Kidney (tissue), 14 donors: ENCODE data around the gene CD34. TPM values are rescaled to one million over a fixed set of nuclear protein-coding genes. Genes with fewer than 3 reads are reported as not detected.
A peak's percentile ranks its signal among the peaks of the same experiment; 100 is the strongest.

Experiments used
- DNase-seq, 5 donors: peaks; one replicate each; pipeline ENCODE4 v3.0.0-alpha.2; 2013 to 2020
- FAIRE-seq: peaks from 2 replicates; lab custom pipeline; 2012; peaks lifted over from hg19 to GRCh38; lab: Jason Lieb, UNC
- H3K27ac ChIP-seq, 2 donors: one replicate each; pipeline ENCODE4 v1.7.0; 2013; ENCODE audit warnings: low read depth in 2 of 2, low read length in 2 of 2, inconsistent platforms in 1 of 2
- H3K27me3 ChIP-seq: one replicate; pipeline ENCODE4 v1.7.1; 2013; ENCODE audit warnings: low read length, inconsistent platforms; ENCODE audit not compliant: control insufficient read depth, insufficient read depth
- H3K36me3 ChIP-seq, 3 donors: one replicate each; pipeline versions ENCODE4 v1.7.0 to v1.7.1; 2013; ENCODE audit warnings: low read length in 3 of 3, control low read depth in 1 of 3, inconsistent platforms in 1 of 3; ENCODE audit not compliant: insufficient read depth in 3 of 3, control insufficient read depth in 2 of 3
- H3K4me1 ChIP-seq, 3 donors: one replicate each; pipeline versions ENCODE4 v1.7.0 to v1.7.1; 2013; ENCODE audit warnings: low read length in 3 of 3, inconsistent platforms in 1 of 3, low read depth in 1 of 3; ENCODE audit not compliant: control insufficient read depth in 2 of 3, insufficient read depth in 2 of 3
- H3K4me3 ChIP-seq, 3 donors: one replicate each; pipeline versions ENCODE4 v1.7.0 to v1.8.1; 2013; ENCODE audit warnings: low read length in 3 of 3, control low read depth in 1 of 3, inconsistent platforms in 1 of 3
- H3K9ac ChIP-seq, 3 donors: one replicate each; pipeline versions ENCODE4 v1.7.0 to v1.7.1; 2013; ENCODE audit warnings: low read length in 3 of 3, control low read depth in 1 of 3, inconsistent platforms in 1 of 3
- H3K9me3 ChIP-seq, 3 donors: one replicate each; pipeline versions ENCODE4 v1.7.0 to v1.7.1; 2013; ENCODE audit warnings: low read length in 3 of 3, control low read depth in 1 of 3, inconsistent platforms in 1 of 3; ENCODE audit not compliant: control insufficient read depth in 2 of 3, insufficient read depth in 1 of 3
- intact Hi-C: fragments of 100-400 bp; cut with DNase I; formaldehyde crosslinking; loops from one replicate; pipeline ENCODE4 v1.11.1; 2022
- polyA plus RNA-seq: library from polyadenylated mRNA; stranded (reverse); fragments of 350-450 nt; fragmentation: Illumina TruSeq; extraction: RNeasy Lipid Tissue Mini Kit (QIAGEN cat#74804); gene quantifications from one replicate; pipeline ENCODE4 v1.2.3, GENCODE V29; 2014; ENCODE audit warnings: low read depth, low replicate concordance; ENCODE audit not compliant: insufficient read depth
- total RNA-seq: library from RNA; stranded (reverse); fragmentation: NEBNext Ultra II Directional; extraction: Animal tissue kit (Norgen Biotek cat#: 25700); gene quantifications from one replicate; pipeline ENCODE4 v1.2.1, GENCODE V29; 2021
- TF ChIP-seq, protein P1 (sequence below): IDR thresholded peaks from 3 replicates; pipeline ENCODE4 v1.5.1; 2012; ENCODE audit warnings: mild to moderate bottlenecking, moderate library complexity, borderline replicate concordance; ENCODE audit not compliant: insufficient read depth; ENCODE audit errors: extremely low read depth
- donor health status: control.
- donor health status: control.
- donor health status: control.
- donor health status: control.
- donor health status: control.
- donor health status: DM: yes; HTN: yes; CAD: no.
- donor health status: Normal renal cell carcinoma (clear cell type).

The CD34 gene
- total and polyA plus RNA-seq, 2 donors from 2014 or later, result 50.9 to 69.4 TPM

DNA sequence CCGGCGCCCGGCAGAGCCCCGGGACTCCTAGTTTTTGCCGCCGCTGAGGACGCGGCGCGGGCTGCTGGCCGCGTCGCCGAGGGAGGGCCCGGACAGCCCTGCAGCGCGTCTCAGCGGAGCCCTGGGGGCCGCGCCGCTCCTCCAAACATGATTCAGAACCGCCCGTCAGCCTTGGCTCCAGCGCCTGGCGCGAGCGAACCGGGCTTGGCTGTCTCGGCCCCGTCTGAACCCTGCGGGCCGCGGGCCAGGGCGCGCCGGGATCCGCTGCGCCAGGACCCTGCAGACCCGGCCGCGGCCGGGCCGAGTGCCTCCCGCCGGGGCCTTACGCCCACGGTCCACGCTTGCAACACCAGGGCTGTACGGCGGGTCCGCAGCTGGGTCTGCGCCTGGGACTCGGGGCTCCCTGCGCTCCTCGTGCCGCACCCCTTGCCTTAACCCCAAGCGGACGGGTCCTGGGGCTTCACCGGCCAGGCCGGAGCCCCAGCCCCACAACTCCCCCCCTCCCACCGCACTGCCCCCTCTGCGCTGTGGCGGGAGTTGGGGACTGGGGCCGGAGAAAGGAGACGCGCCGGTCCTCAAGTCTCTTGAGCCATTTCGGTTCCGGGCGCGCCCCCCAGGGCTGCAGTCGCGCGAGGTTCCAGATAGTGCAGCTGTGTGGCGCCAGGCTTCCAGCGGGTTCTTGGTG, 48.4 kb upstream of the CD34 start:
- peaks cover 0 to 12% (median 7%) of the 10 kb centered on the region in 3 donors for H3K4me1 ChIP-seq
- H3K27me3 ChIP-seq, result peaks cover 7% of the 10 kb centered on the region
- intact Hi-C loops, result no loop called here
- FAIRE-seq (no peak), DNase-seq (peak; percentile 56 to 94 (median 62))
- H3K36me3 ChIP-seq, result no peaks in the 10 kb centered on the region
- TF ChIP-seq, protein P1, sequence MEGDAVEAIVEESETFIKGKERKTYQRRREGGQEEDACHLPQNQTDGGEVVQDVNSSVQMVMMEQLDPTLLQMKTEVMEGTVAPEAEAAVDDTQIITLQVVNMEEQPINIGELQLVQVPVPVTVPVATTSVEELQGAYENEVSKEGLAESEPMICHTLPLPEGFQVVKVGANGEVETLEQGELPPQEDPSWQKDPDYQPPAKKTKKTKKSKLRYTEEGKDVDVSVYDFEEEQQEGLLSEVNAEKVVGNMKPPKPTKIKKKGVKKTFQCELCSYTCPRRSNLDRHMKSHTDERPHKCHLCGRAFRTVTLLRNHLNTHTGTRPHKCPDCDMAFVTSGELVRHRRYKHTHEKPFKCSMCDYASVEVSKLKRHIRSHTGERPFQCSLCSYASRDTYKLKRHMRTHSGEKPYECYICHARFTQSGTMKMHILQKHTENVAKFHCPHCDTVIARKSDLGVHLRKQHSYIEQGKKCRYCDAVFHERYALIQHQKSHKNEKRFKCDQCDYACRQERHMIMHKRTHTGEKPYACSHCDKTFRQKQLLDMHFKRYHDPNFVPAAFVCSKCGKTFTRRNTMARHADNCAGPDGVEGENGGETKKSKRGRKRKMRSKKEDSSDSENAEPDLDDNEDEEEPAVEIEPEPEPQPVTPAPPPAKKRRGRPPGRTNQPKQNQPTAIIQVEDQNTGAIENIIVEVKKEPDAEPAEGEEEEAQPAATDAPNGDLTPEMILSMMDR, result no peak
- peak overlapping the region in 2 of 3 donors; percentile 31 to 50 for H3K4me3 ChIP-seq
- peak overlapping the region; percentile 11 to 52 for H3K27ac ChIP-seq
- H3K9me3 ChIP-seq, result no peaks in the 10 kb centered on the region
- H3K9ac ChIP-seq, result peak overlapping the region in 2 of 3 donors; percentile 42 to 44

DNA sequence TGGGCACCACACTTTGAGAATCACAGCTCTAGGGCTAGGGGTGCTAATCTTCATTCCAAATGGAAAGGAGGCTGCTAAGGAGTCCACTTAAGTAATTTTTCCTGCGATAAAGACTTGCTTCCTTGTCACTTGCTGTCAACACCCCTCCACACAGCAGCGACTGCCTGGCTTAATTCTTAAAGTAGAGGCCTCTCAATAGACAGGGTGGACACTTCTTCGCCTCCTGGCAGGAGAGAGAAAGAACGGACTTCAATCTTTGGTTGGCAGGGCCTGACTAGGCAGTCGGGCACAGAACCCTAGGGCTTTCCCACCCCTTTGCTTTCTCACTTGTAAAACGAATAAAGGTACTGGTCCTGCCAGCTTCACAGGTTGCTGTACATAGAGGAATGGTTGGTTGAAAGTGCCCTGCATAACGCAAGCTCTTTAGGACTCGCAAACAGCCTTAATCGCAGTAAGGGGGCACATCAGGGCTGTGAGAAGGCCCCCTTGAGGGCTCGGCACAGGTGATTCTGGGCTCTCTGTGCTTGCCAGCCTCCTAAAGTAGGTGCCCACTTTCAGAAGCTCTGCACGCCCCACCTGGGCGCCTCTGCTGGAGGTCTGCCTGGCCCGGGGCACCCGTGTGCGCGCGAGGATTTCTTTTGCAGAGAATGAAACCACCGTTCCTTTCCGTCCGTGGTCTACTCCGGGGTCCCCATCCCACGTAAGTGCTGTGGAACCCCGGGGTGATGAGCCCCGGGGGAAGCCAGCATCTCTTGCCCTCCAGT, 47.6 kb upstream of the CD34 start:
- H3K9ac ChIP-seq, result peak overlapping the region in 2 of 3 donors; percentile 42 to 44
- intact Hi-C loops, result no loop called here
- TF ChIP-seq, protein P1, result no peak

DNA sequence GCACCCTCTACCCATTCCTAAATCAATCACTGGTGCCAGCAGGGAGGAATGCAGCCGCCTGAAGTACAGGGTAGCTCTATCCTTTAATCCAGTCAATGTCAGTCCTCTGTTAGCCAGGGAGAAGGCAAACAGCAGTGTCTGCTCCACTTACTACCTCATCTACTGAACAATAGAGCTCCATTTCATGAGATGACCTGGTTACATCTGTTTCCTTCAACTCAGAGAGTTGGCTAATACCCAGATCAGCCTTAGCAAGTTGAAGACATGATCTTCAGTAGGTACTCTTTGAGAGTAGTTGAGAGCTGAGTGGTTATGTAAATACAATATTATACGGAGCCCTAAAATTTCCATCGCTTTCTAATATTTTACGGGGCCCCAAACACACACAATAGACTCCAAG, 46.1 kb upstream of the CD34 start:
- Histone ChIP-seq H3K9me3 (no peaks in the 10 kb centered on the region), H3K36me3 (no peaks in the 10 kb centered on the region), H3K4me3 (no peak overlapping the region), H3K27ac (no peak overlapping the region), H3K27me3 (peaks cover 7% of the 10 kb centered on the region), H3K4me1 (peaks cover 0 to 2% (median 0%) of the 10 kb centered on the region in 3 donors), H3K9ac (no peak overlapping the region)
- FAIRE-seq (no peak), DNase-seq (no peak)
- intact Hi-C loops, result no loop called here
- TF ChIP-seq, protein P1, result no peak

More for the DNA sequence above, 47.6 kb upstream of the CD34 start:
- H3K27me3 ChIP-seq, result peaks cover 7% of the 10 kb centered on the region
- H3K36me3 ChIP-seq, result no peaks in the 10 kb centered on the region
- peaks cover 0 to 6% (median 0%) of the 10 kb centered on the region in 3 donors for H3K4me1 ChIP-seq
- DNase-seq (no peak), FAIRE-seq (no peak)
- peak overlapping the region in 2 of 3 donors; percentile 31 to 50 for H3K4me3 ChIP-seq
- no peaks in the 10 kb centered on the region for H3K9me3 ChIP-seq
- peak overlapping the region; percentile 11 to 52 for H3K27ac ChIP-seq
